GM10248 (cell line): ENCODE results near the gene ZFPL1.

Experiments
- CTCF ChIA-PET: fragments of 300-600 bp; sonication (Branson Sonifier 250); formaldehyde crosslinking; extraction: SDS; loops from one replicate; lab custom pipeline; 2021; ENCODE audit warnings: antibody characterized with exemption; lab: Yijun Ruan, JAX
- POLR2A ChIA-PET: fragments of 350-650 bp; sonication (Branson Sonifier 250); formaldehyde crosslinking; extraction: SDS; loops from one replicate; lab custom pipeline; 2020; ENCODE audit warnings: antibody characterized with exemption; lab: Yijun Ruan, JAX
- DNase-seq: peaks from one replicate; pipeline ENCODE4 v3.0.0; 2012; ENCODE audit errors: extremely low spot score
- CTCF ChIP-seq: IDR thresholded peaks from 2 replicates; pipeline ENCODE4 v1.5.1; 2012; ENCODE audit warnings: mild to moderate bottlenecking, low read depth; ENCODE audit errors: extremely low read depth, missing control alignments, control extremely low read depth

The ZFPL1 gene

GRCh38 chr11:65042891-65043290 is 41.1 kb upstream of the ZFPL1 start:
- TF ChIP-seq CTCF = no peak
- no peak for DNase-seq
- ChIA-PET POLR2A (interaction anchor here (0.6 kb wide), 1 partner anchor 740 kb away, joined by 8 read pairs; no protein-coding TSS in a partner anchor), CTCF (interaction anchor here (1.5 to 7.3 kb wide), 3 partner anchors 12 to 67 kb away, joined by 3 to 46 read pairs (median 6); partner anchors contain the start of gene ARL2)

- no peak for TF ChIP-seq CTCF
- ChIA-PET POLR2A (no interaction called here), CTCF (interaction anchor here (0.7 to 7.3 kb wide), 2 partner anchors 30 to 34 kb away, joined by 3 to 46 read pairs; partner anchors contain the start of gene ARL2)
- DNase-seq = no peak
Measured at GRCh38 chr11:65043881-65044501, 40.0 kb upstream of the ZFPL1 start.

GRCh38 chr11:65045061-65045460 is 39.0 kb upstream of the ZFPL1 start:
- POLR2A ChIA-PET = no interaction called here

GRCh38 chr11:65045728-65046127 is 38.3 kb upstream of the ZFPL1 start:
- DNase-seq = no peak
- TF ChIP-seq CTCF = no peak
- CTCF ChIA-PET = interaction anchor here (0.8 to 1.2 kb wide), 4 partner anchors 12 to 65 kb away, joined by 3 to 4 read pairs (median 3); partner anchors contain the start of gene SNX15
- POLR2A ChIA-PET = no interaction called here

More at GRCh38 chr11:65045061-65045460, 39.0 kb upstream of the ZFPL1 start:
- CTCF ChIA-PET = interaction anchor here (0.8 to 1.2 kb wide), 3 partner anchors 12 to 65 kb away, joined by 3 to 4 read pairs (median 4); partner anchors contain the start of gene NAALADL1
- no peak for TF ChIP-seq CTCF
- no peak for DNase-seq

- POLR2A ChIA-PET = interaction anchor here (0.6 kb wide), 2 partner anchors 184 to 200 kb away, joined by 3 to 4 read pairs; no protein-coding TSS in a partner anchor
- DNase-seq = no peak
- TF ChIP-seq CTCF = no peak
- CTCF ChIA-PET = interaction anchor here (0.6 to 2.0 kb wide), 5 partner anchors 11 to 34 kb away, joined by 3 to 11 read pairs (median 5); partner anchors contain the start of genes ARL2 and NAALADL1
Measured at GRCh38 chr11:65047581-65048422, 36.2 kb upstream of the ZFPL1 start.

- POLR2A ChIA-PET = no interaction called here
- TF ChIP-seq CTCF = no peak
- CTCF ChIA-PET = interaction anchor here (1.5 to 1.7 kb wide), 3 partner anchors 12 to 205 kb away, joined by 3 to 6 read pairs (median 4); no protein-coding TSS in a partner anchor
- DNase-seq = no peak
Measured at GRCh38 chr11:65051398-65051858, 32.6 kb upstream of the ZFPL1 start.
